ENCODE results near the gene SURF1.

Gene SURF1

GRCh38 chr9:133304477-133305377, 51.6 kb downstream of the SURF1 start:
- Histone ChIP-seq H3K4me1 (no peaks in the 10 kb centered on the region), H3K27me3 (peaks cover 0 to 47% of the 10 kb centered on the region in 2 donors), H3K27ac (no peak overlapping the region), H3K9me3 (no peaks in the 10 kb centered on the region), H3K4me3 (no peak overlapping the region), H3K36me3 (no peaks in the 10 kb centered on the region)
- DNase-seq = no peak
- TF ChIP-seq CTCF (IDR thresholded peaks at IDR 0.05) = no peak
- intact Hi-C loops (cut with DNase I; ENCODE audit: low total_unique reads) = no loop called here

GRCh38 chr9:133304158-133304470, 52.2 kb downstream of the SURF1 start:
- Histone ChIP-seq H3K27ac (no peak overlapping the region), H3K27me3 (peaks cover 0 to 51% of the 10 kb centered on the region in 2 donors), H3K9me3 (no peaks in the 10 kb centered on the region), H3K4me3 (no peak overlapping the region), H3K4me1 (no peaks in the 10 kb centered on the region), H3K36me3 (no peaks in the 10 kb centered on the region)
- no peak for TF ChIP-seq CTCF (IDR thresholded peaks at IDR 0.05)
- intact Hi-C loops (cut with DNase I; ENCODE audit: low total_unique reads) = no loop called here
- no peak for DNase-seq

- Histone ChIP-seq H3K9me3 (no peaks in the 10 kb centered on the region), H3K27ac (no peak overlapping the region), H3K4me3 (no peak overlapping the region), H3K36me3 (no peaks in the 10 kb centered on the region), H3K27me3 (peaks cover 0 to 51% of the 10 kb centered on the region in 2 donors), H3K4me1 (no peaks in the 10 kb centered on the region)
- intact Hi-C loops (cut with DNase I; ENCODE audit: low total_unique reads) = no loop called here
- TF ChIP-seq CTCF (IDR thresholded peaks at IDR 0.05) = no peak
- DNase-seq = no peak
These were observed 52.8 kb downstream of the SURF1 start for GRCh38 chr9:133303266-133304157.

Measured in tibial artery (tissue), 4 donors.